ENCODE results near the gene PPA2.

Gene PPA2

DNA sequence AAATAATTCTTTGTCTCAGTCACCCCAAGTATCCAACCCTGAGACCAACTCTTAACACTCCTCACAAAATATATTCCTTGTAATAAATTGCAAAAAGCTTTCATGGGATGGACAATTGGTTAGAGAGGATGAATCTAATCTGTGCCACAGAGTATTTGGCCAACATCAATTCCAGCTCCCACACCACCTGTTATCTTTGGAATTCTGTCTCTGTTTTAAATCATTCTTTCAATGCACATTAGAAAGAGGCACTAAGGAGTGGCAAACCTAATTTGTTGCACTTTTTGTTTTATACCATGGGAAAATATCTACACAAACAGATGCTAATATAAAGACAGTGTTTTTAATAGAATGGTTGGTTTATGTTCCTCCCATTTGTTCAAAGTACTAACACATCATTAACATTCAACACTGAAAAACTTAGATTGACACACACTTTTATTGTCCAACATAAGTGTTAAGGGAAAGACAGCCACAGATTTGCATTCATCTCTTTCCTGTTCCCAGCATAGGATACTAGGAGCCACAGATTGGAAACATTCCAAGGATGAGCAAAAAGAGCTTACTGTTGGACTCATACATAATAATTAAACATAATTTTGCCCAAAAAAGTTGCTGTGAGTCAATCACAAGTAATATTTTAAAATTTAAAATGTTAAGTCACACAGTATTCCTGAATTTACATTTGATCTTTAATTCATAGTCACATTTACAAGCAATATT lies 116.4 kb downstream of the PPA2 start:
- H3K4me3 ChIP-seq (ENCODE audit: low read depth, low read length), result no peak overlapping the region
- H3K27ac ChIP-seq (ENCODE audit: extremely low read depth, low read depth, low read length), result no peak overlapping the region
- ChIA-PET POLR2A (no interaction called here), CTCF (no interaction called here)
- H3K9me3 ChIP-seq (ENCODE audit: control insufficient read depth, insufficient read depth, low read depth, low read length), result no peaks in the 10 kb centered on the region
- no peaks in the 10 kb centered on the region for H3K4me1 ChIP-seq (ENCODE audit: control insufficient read depth, insufficient read depth, low read length)
- TF ChIP-seq YY1 (tag by site-specific recombination; IDR thresholded peaks at IDR 0.05) (no peak), ZNF169 (tag by site-specific recombination; IDR thresholded peaks at IDR 0.05) (no peak), MEIS1 (CRISPR knock-in tag; IDR thresholded peaks at IDR 0.05; ENCODE audit: borderline replicate concordance) (no peak), ZNF324 (tag by site-specific recombination; IDR thresholded peaks at IDR 0.05) (no peak), ZNF292 (tag by site-specific recombination; IDR thresholded peaks at IDR 0.05; ENCODE audit: borderline replicate concordance, low read depth) (no peak), ZNF211 (tag by site-specific recombination; IDR thresholded peaks at IDR 0.05; ENCODE audit: low read depth) (no peak), ZNF157 (tag by site-specific recombination; IDR thresholded peaks at IDR 0.05) (no peak), KLF16 (tag by site-specific recombination; IDR thresholded peaks at IDR 0.05) (no peak), PRDM1 (tag by site-specific recombination; IDR thresholded peaks at IDR 0.05) (no peak), HOXC10 (CRISPR knock-in tag; IDR thresholded peaks at IDR 0.05) (no peak), ZNF792 (tag by site-specific recombination; IDR thresholded peaks at IDR 0.05) (no peak), ZNF2 (tag by site-specific recombination; IDR thresholded peaks at IDR 0.05) (no peak)
- TF ChIP-seq, protein P1, sequence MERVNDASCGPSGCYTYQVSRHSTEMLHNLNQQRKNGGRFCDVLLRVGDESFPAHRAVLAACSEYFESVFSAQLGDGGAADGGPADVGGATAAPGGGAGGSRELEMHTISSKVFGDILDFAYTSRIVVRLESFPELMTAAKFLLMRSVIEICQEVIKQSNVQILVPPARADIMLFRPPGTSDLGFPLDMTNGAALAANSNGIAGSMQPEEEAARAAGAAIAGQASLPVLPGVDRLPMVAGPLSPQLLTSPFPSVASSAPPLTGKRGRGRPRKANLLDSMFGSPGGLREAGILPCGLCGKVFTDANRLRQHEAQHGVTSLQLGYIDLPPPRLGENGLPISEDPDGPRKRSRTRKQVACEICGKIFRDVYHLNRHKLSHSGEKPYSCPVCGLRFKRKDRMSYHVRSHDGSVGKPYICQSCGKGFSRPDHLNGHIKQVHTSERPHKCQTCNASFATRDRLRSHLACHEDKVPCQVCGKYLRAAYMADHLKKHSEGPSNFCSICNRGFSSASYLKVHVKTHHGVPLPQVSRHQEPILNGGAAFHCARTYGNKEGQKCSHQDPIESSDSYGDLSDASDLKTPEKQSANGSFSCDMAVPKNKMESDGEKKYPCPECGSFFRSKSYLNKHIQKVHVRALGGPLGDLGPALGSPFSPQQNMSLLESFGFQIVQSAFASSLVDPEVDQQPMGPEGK (tag by site-specific recombination; IDR thresholded peaks at IDR 0.05), result no peak
- TF ChIP-seq, protein P2, sequence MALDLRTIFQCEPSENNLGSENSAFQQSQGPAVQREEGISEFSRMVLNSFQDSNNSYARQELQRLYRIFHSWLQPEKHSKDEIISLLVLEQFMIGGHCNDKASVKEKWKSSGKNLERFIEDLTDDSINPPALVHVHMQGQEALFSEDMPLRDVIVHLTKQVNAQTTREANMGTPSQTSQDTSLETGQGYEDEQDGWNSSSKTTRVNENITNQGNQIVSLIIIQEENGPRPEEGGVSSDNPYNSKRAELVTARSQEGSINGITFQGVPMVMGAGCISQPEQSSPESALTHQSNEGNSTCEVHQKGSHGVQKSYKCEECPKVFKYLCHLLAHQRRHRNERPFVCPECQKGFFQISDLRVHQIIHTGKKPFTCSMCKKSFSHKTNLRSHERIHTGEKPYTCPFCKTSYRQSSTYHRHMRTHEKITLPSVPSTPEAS (tag by site-specific recombination; IDR thresholded peaks at IDR 0.05), result no peak
- TF ChIP-seq, protein P3, sequence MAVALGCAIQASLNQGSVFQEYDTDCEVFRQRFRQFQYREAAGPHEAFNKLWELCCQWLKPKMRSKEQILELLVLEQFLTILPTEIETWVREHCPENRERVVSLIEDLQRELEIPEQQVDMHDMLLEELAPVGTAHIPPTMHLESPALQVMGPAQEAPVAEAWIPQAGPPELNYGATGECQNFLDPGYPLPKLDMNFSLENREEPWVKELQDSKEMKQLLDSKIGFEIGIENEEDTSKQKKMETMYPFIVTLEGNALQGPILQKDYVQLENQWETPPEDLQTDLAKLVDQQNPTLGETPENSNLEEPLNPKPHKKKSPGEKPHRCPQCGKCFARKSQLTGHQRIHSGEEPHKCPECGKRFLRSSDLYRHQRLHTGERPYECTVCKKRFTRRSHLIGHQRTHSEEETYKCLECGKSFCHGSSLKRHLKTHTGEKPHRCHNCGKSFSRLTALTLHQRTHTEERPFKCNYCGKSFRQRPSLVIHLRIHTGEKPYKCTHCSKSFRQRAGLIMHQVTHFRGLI (tag by site-specific recombination; IDR thresholded peaks at IDR 0.05), result no peak
- TF ChIP-seq, protein P4, sequence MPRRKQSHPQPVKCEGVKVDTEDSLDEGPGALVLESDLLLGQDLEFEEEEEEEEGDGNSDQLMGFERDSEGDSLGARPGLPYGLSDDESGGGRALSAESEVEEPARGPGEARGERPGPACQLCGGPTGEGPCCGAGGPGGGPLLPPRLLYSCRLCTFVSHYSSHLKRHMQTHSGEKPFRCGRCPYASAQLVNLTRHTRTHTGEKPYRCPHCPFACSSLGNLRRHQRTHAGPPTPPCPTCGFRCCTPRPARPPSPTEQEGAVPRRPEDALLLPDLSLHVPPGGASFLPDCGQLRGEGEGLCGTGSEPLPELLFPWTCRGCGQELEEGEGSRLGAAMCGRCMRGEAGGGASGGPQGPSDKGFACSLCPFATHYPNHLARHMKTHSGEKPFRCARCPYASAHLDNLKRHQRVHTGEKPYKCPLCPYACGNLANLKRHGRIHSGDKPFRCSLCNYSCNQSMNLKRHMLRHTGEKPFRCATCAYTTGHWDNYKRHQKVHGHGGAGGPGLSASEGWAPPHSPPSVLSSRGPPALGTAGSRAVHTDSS (tag by site-specific recombination; IDR thresholded peaks at IDR 0.05), result no peak
- peaks cover 0 to 5% of the 10 kb centered on the region in 2 experiments; a peak in 1 of 3 replicates for H3K36me3 ChIP-seq (ENCODE audit: control insufficient read depth in 2 of 2, insufficient read depth in 1 of 2, low read length in 2 of 2)

DNA sequence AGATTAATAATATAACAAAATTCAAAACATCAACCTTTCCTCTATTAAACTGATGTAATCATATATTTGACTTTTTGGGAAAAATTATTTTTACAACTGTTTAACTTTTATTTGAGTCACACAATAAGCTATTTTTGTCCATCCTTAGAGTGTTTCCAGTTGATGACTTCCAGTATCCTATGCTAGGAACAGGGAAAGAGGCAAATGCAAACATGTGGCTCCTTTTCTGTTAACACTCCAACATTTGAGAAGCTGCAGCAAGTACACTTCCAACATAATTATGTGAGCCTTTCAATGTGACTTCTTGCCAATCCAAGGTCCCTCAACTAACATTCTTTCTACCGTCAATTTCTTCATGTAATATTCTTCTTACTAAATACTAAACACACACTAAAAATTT lies 117.7 kb downstream of the PPA2 start:
- ChIA-PET CTCF (no interaction called here), POLR2A (no interaction called here)

More for the DNA sequence above, 117.7 kb downstream of the PPA2 start:
- Histone ChIP-seq H3K4me3 (ENCODE audit: low read depth, low read length) (no peak overlapping the region), H3K36me3 (ENCODE audit: control insufficient read depth in 2 of 2, insufficient read depth in 1 of 2, low read length in 2 of 2) (peaks cover 0 to 5% of the 10 kb centered on the region in 2 experiments; a peak in 1 of 3 replicates), H3K9me3 (ENCODE audit: control insufficient read depth, insufficient read depth, low read depth, low read length) (no peaks in the 10 kb centered on the region), H3K4me1 (ENCODE audit: control insufficient read depth, insufficient read depth, low read length) (no peaks in the 10 kb centered on the region), H3K27ac (ENCODE audit: extremely low read depth, low read depth, low read length) (no peak overlapping the region)
- TF ChIP-seq ZNF223 (tag by site-specific recombination; IDR thresholded peaks at IDR 0.05) (no peak), ZNF768 (tag by site-specific recombination; IDR thresholded peaks at IDR 0.05) (no peak), ZNF311 (tag by site-specific recombination; IDR thresholded peaks at IDR 0.05; ENCODE audit: borderline replicate concordance) (no peak), ZNF350 (tag by site-specific recombination; IDR thresholded peaks at IDR 0.05) (no peak), ZNF623 (tag by site-specific recombination; IDR thresholded peaks at IDR 0.05) (no peak), ZNF140 (tag by site-specific recombination; IDR thresholded peaks at IDR 0.05) (no peak)
